OCI-LY7 (cell line): Measurements from ENCODE around the gene KIF1A.

Experiments used
- CTCF ChIP-seq: fragments of 200-600 bp; sonication (generic); conservative IDR thresholded peaks from 2 replicates; pipeline ENCODE4 v1.5.1; 2014; ENCODE audit warnings: mild to moderate bottlenecking, antibody characterized with exemption, low read length, moderate library complexity, mixed read lengths
- EZH2phosphoT487 ChIP-seq: fragments of 200-600 bp; sonication (generic); IDR thresholded peaks from 2 replicates; pipeline ENCODE4 v1.6.1; 2018; ENCODE audit warnings: low read depth, borderline replicate concordance, mild to moderate bottlenecking, mixed run types, antibody characterized with exemption, low read length, moderate library complexity, mixed read lengths

GRCh38 chr2:240734756-240735155 is 85.3 kb downstream of the KIF1A start:
- TF ChIP-seq CTCF, result no peak
- no peak for TF ChIP-seq EZH2phosphoT487
